ENCODE data around the gene KRT36. TPM values are rescaled to one million over a fixed set of nuclear protein-coding genes. Genes with fewer than 3 reads are reported as not detected.

The KRT36 gene
- total and polyA plus RNA-seq, 9 donors: 0.50 TPM; not detected in 8

- no peaks in the 10 kb centered on the region for H3K36me3 ChIP-seq
- H3K4me3 ChIP-seq: no peak overlapping the region
- no peaks in the 10 kb centered on the region for H3K27me3 ChIP-seq
- no peaks in the 10 kb centered on the region for H3K9me3 ChIP-seq
- peak in 1 of 5 donors; percentile 11 for DNase-seq
- TF ChIP-seq CTCF (IDR thresholded peaks at IDR 0.05): no peak
- TF ChIP-seq EP300 (IDR thresholded peaks at IDR 0.05): no peak
- TF ChIP-seq POLR2A (IDR thresholded peaks at IDR 0.05): no peak
- 88 to 93% (median 90%) methylated on average over 7 of the region's 7 CpGs for WGBS, 3 donors
- no peaks in the 10 kb centered on the region for H3K4me1 ChIP-seq (ENCODE audit: insufficient read depth)
- intact Hi-C loops (cut with DNase I): no loop called here
- H3K27ac ChIP-seq: no peak overlapping the region
Observed at GRCh38 chr17:41536741-41537613, 47.3 kb upstream of the KRT36 start.

GRCh38 chr17:41535764-41536481 is 46.2 kb upstream of the KRT36 start:
- intact Hi-C loops (cut with DNase I): no loop called here
- 75 to 79% (median 76%) methylated on average over 15 of the region's 15 CpGs for WGBS, 3 donors
- Histone ChIP-seq H3K4me1 (ENCODE audit: insufficient read depth) (no peaks in the 10 kb centered on the region), H3K27me3 (no peaks in the 10 kb centered on the region), H3K4me3 (no peak overlapping the region), H3K36me3 (no peaks in the 10 kb centered on the region), H3K9me3 (no peaks in the 10 kb centered on the region), H3K27ac (no peak overlapping the region)
- DNase-seq: peak in 2 of 5 donors; percentile 16 to 18
- no peak for TF ChIP-seq EP300 (IDR thresholded peaks at IDR 0.05)
- no peak for TF ChIP-seq CTCF (IDR thresholded peaks at IDR 0.05)
- no peak for TF ChIP-seq POLR2A (IDR thresholded peaks at IDR 0.05)

GRCh38 chr17:41534899-41535546 is 45.3 kb upstream of the KRT36 start:
- Histone ChIP-seq H3K4me1 (ENCODE audit: insufficient read depth) (peaks cover 1% of the 10 kb centered on the region), H3K27ac (no peak overlapping the region), H3K27me3 (no peaks in the 10 kb centered on the region), H3K36me3 (no peaks in the 10 kb centered on the region), H3K9me3 (no peaks in the 10 kb centered on the region), H3K4me3 (no peak overlapping the region)
- intact Hi-C loops (cut with DNase I): no loop called here
- DNase-seq: peak in 2 of 5 donors; percentile 5 to 23
- WGBS, 3 donors: 76 to 80% (median 80%) methylated on average over 7 of the region's 7 CpGs
- TF ChIP-seq POLR2A (IDR thresholded peaks at IDR 0.05) (no peak), CTCF (IDR thresholded peaks at IDR 0.05) (no peak), EP300 (IDR thresholded peaks at IDR 0.05) (no peak)

- intact Hi-C loops (cut with DNase I): no loop called here
- H3K4me3 ChIP-seq: no peak overlapping the region
- no peak for TF ChIP-seq EP300 (IDR thresholded peaks at IDR 0.05)
- no peak for TF ChIP-seq CTCF (IDR thresholded peaks at IDR 0.05)
- no peak for TF ChIP-seq POLR2A (IDR thresholded peaks at IDR 0.05)
- DNase-seq: no peak
- 84 to 89% (median 87%) methylated on average over 7 of the region's 7 CpGs for WGBS, 3 donors
- no peaks in the 10 kb centered on the region for H3K36me3 ChIP-seq
- peaks cover 1% of the 10 kb centered on the region for H3K4me1 ChIP-seq (ENCODE audit: insufficient read depth)
- H3K27me3 ChIP-seq: no peaks in the 10 kb centered on the region
- no peak overlapping the region for H3K27ac ChIP-seq
- no peaks in the 10 kb centered on the region for H3K9me3 ChIP-seq
Observed at GRCh38 chr17:41533613-41534012, 43.9 kb upstream of the KRT36 start.
